GM12801 (cell line): ENCODE measurements around the gene RPL18A.

Experiments
- TF ChIP-seq, protein P1 (sequence below): IDR thresholded peaks from one replicate; pipeline ENCODE4 v1.5.1; 2011; ENCODE audit warnings: control low read depth; ENCODE audit not compliant: insufficient read length; ENCODE audit errors: extremely low read depth

Gene RPL18A

DNA sequence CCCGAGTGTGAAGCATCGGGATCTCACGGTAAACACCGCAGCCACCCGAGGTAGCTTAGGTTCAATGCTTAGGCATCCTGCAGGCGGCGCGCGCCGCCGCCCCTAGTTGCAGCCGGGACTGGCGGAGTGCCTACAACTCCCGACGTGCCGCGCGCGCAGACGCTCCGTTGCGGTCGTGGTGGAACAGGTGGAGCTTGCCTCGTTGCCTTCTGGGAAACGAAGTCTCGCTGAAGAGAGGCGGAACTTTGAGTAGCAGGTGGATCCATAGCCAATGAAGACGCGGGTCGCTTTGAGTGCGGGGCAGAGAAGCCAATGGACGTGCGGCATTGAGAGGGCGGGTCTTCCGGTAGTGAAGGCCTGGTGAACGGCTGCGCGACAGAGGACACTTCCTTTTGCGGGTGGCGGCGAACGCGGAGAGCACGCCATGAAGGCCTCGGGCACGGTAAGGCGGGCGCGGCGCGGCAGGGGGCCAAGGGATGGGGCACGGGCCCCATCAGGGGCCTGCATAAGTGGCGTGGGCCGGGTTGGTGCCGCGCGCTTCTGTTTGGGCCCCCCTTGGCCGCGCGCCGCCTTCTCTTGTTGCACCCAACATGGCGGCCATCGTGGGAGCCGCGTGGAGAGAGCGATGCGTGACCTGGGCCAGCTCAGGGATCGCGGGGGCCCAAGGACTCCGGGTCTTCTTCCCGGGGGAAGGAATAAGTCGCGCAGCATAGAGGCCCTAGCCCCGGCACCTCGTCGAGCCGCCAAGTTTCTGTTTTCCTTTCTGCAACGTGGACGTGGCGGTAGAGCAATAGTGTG, at the start of gene RPL18A:
RPL18A (plus strand) TSS at position 378 of the 798 bp plus-strand sequence; CDS start at position 425, 47 bp downstream.
- TF ChIP-seq, protein P1, sequence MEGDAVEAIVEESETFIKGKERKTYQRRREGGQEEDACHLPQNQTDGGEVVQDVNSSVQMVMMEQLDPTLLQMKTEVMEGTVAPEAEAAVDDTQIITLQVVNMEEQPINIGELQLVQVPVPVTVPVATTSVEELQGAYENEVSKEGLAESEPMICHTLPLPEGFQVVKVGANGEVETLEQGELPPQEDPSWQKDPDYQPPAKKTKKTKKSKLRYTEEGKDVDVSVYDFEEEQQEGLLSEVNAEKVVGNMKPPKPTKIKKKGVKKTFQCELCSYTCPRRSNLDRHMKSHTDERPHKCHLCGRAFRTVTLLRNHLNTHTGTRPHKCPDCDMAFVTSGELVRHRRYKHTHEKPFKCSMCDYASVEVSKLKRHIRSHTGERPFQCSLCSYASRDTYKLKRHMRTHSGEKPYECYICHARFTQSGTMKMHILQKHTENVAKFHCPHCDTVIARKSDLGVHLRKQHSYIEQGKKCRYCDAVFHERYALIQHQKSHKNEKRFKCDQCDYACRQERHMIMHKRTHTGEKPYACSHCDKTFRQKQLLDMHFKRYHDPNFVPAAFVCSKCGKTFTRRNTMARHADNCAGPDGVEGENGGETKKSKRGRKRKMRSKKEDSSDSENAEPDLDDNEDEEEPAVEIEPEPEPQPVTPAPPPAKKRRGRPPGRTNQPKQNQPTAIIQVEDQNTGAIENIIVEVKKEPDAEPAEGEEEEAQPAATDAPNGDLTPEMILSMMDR = peak; percentile 86

DNA sequence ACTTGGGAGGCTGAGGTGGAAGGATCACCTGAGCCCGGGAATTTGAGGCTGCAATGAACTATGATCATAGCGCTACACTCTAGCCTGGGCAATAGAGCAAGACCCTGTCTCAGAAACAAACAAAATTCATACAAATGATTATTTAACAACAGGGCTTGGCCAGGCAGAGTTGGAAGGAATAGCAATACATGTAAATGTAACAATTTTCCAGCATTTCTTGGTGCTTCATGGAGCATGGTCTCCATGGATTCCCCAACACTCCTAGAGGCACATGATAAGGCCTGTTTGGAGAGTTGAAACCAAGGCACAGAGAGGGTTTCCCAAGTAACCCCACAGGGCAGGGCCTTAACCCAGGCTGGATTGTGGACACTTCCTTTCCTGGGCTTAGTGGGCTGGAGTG, 48.6 kb upstream of the RPL18A start:
- TF ChIP-seq, protein P1 = no peak

DNA sequence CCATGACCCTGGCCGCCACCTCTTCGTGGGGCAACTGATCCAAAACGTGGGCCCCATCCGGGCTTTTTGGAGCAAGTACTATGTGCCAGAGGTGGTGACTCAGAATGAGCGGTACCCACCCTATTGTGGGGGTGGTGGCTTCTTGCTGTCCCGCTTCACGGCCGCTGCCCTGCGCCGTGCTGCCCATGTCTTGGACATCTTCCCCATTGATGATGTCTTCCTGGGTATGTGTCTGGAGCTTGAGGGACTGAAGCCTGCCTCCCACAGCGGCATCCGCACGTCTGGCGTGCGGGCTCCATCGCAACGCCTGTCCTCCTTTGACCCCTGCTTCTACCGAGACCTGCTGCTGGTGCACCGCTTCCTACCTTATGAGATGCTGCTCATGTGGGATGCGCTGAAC, 48.0 kb upstream of the RPL18A start:
- TF ChIP-seq, protein P1 = no peak

DNA sequence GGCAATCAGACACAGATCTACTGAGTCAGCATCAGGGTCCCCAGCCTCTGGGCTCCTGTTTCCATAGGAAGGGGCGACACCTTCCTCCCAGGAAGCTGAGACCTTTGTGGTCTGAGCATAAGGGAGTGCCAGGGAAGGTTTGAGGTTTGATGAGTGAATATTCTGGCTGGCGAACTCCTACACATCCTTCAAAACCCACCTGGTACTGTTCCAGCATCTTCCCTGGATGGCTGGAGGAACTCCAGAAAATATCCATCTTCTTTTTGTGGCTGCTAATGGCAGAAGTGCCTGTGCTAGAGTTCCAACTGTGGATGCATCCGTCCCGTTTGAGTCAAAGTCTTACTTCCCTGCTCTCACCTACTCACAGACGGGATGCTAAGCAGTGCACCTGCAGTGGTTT, 47.6 kb upstream of the RPL18A start:
- TF ChIP-seq, protein P1 = no peak

DNA sequence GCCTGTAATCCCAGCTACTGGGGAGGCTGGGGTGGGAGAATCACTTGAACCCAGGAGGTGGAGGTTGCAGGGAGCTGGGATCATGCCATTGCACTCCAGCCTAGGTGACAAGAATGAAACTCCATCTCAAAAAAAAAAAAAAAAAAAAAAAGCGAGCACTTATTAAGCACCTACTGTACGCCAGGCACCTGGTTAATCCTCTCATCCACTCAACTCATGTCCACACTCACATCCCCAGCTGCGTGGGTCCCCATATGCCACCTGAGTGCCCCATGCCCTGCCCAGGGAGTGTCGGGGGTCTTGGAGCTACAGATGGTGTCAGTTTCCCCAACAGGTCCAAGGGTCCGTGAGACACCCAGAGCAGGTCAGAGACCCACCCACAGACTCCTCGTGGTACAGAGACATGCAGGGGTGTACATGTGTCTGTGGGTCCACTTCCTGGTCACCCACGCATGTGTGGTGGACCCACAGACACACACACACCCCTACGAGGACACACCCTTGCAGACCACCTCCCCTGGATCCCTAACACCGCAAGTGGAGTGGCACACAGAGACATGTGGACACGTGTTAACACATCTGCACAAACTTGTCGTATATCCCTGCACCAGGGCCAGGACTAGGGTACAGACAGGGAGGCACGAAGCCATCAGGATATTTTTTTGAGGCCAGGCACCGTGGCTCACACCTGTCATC, 41.9 kb upstream of the RPL18A start:
- TF ChIP-seq, protein P1 = no peak

DNA sequence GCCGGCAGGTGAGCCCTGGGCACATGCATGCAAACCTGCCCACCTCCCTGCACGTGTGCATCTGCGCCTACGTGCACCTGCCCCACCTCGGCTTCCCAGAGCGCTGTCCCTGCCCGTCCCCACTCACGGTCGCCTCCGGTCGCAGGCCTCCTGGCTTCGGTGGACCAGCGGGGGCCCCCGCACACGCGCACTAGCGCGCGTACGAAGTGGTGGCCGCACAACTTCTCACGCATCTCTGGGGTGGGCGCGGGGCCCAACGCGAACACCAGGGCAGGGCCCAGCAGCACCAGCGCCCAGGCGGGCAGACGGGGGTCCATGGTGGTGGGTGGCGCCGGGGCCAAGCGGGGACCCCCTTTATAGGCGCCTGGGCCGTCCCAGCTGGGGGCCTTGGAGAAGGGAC, 38.5 kb upstream of the RPL18A start, which contains the start of gene INSL3:
INSL3 (minus strand) TSS at position 330 of the 400 bp plus-strand sequence; CDS start at position 317, 13 bp downstream.
- TF ChIP-seq, protein P1 = no peak

DNA sequence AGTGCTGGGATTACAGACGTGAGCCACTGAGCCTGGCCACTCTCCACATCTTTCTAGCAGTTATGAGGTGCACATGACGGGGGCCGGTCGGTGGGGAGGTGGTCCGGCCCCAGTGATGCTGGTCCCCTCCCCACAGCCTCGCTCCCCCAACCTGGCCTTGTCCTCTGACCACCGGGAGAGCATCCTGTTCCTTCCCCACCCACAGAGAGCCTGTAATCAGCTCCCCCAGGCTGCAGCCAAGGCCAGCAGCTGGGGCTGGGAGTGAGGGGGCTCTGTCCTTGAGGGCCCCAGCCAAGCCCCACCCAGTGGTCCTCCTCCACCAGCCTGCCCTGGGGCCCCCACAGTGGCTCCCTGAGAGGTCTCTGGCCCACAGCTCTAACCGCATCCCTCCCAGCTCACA, 35.4 kb upstream of the RPL18A start:
- TF ChIP-seq, protein P1 = no peak
